22Rv1 (cell line): Measurements from ENCODE around the gene TNFRSF12A.
"Not testable (repeated sequence)": the region's sequence is repeated elsewhere in the genome, so short reads cannot be mapped to it uniquely, and the experiment has no call there.

Source experiments
- H3K27ac ChIP-seq: fragments of 450-650 bp; 2 replicates; pipeline ENCODE4 v1.5.1; 2017
- CTCF ChIP-seq: fragments of 450-650 bp; IDR thresholded peaks from 2 replicates; pipeline ENCODE4 v1.5.1; 2017; ENCODE audit warnings: mild to moderate bottlenecking
- ZFX ChIP-seq: fragments of 450-650 bp; IDR thresholded peaks from 2 replicates; pipeline ENCODE4 v1.6.1; 2017; ENCODE audit warnings: antibody characterized with exemption, borderline replicate concordance

TNFRSF12A gene

GRCh38 chr16:3046641-3047386 lies 26.6 kb downstream of the TNFRSF12A start:
- H3K27ac ChIP-seq: no peak overlapping the region

DNA sequence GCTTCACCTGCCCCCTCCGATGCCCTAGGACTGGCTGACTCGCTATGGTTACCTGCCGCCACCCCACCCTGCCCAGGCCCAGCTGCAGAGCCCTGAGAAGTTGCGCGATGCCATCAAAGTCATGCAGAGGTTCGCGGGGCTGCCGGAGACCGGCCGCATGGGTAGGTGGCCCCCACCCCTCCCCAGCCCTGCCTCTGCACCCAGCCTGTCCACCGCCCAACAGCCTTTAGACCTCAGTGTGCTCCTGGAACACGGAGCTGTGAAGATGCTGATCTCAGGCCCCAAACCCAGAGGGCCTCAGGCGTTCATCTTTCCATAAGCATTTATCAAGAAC lies 27.2 kb downstream of the TNFRSF12A start:
- H3K27ac ChIP-seq: no peak overlapping the region
- TF ChIP-seq ZFX (no peak), CTCF (no peak)

More at GRCh38 chr16:3046641-3047386, 26.6 kb downstream of the TNFRSF12A start:
- no peak for TF ChIP-seq CTCF
- TF ChIP-seq ZFX: no peak

DNA sequence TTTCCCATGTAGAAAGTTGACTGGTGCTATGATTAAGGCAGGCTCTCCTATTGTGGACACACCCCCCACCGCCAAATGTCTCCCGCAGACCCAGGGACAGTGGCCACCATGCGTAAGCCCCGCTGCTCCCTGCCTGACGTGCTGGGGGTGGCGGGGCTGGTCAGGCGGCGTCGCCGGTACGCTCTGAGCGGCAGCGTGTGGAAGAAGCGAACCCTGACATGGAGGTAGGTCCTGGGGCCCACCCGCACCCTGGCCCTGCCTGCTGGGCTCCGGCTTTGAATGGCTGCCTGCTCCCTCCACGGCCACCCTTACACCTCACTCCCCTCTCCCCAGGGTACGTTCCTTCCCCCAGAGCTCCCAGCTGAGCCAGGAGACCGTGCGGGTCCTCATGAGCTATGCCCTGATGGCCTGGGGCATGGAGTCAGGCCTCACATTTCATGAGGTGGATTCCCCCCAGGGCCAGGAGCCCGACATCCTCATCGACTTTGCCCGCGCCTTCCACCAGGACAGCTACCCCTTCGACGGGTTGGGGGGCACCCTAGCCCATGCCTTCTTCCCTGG lies 29.8 kb downstream of the TNFRSF12A start:
- H3K27ac ChIP-seq: no peak overlapping the region
- TF ChIP-seq CTCF: no peak

DNA sequence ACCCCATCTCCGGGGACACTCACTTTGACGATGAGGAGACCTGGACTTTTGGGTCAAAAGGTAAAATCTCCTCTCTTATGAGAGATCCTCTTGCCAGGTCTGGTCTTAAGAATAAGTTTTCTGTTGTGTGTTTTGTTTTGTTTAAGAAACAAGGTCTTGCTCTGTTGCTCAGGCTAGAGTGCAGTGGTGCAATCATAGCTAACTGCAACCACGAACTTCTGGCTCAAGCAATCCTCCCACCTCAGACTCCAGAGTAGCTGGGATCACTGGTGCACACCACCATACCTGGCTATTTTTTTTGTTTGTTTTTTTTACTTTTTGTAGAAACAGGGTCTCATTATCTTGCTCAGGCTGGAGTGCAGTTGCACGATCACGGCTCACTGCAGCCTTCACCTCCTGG lies 30.3 kb downstream of the TNFRSF12A start:
- no peak for TF ChIP-seq CTCF
- TF ChIP-seq ZFX: no peak
- no peak overlapping the region for H3K27ac ChIP-seq

DNA sequence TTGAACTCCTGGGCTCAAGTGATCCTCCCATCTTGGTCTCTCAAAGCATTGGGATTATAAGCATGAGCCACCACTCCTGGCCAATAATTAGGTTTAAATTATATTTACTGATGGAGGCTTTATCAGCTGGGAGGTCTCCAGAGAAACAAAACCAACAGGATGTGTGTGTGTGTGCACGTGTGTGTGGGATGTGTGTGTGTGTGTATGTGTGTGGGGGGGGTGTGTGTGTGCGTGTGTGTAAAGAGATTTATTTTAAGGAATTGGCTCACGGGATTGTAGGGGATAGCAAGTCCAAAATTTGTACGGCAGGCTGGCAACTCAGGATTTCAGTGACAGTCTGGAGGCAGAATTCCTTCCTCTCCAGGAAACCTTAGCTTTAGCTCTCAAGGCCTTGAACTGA lies 30.8 kb downstream of the TNFRSF12A start:
- TF ChIP-seq ZFX (no peak), CTCF (no peak)
- no peak overlapping the region for H3K27ac ChIP-seq

- TF ChIP-seq CTCF (no peak), ZFX (no peak)
- H3K27ac ChIP-seq: no peak overlapping the region
Measured at GRCh38 chr16:3051494-3051893, 31.3 kb downstream of the TNFRSF12A start.

- H3K27ac ChIP-seq: not testable (repeated sequence)
Measured at GRCh38 chr16:3052571-3053329, 32.6 kb downstream of the TNFRSF12A start.

GRCh38 chr16:3053330-3053710 lies 33.2 kb downstream of the TNFRSF12A start:
- not testable (repeated sequence) for H3K27ac ChIP-seq
